ENCODE measurements around the gene FOXJ2. TPM values are rescaled to one million over a fixed set of nuclear protein-coding genes. Genes with fewer than 3 reads are reported as not detected.
A peak's percentile ranks its signal among the peaks of the same experiment; 100 is the strongest.
"Not testable (repeated sequence)": the region's sequence is repeated elsewhere in the genome, so short reads cannot be mapped to it uniquely, and the experiment has no call there.

FOXJ2 gene
- total RNA-seq, 2 experiments from 2014 or later = 16.9 to 17.1 TPM

GRCh38 chr12:8001496-8001895 is 31.0 kb upstream of the FOXJ2 start:
- POLR2A ChIA-PET; H3K27ac Mint-ChIP-seq; CTCF ChIA-PET; H3K36me3 Mint-ChIP-seq (ENCODE audit: low read depth); H3K27me3 Mint-ChIP-seq (ENCODE audit: low read depth); H3K4me3 Mint-ChIP-seq; H3K9me3 Mint-ChIP-seq (ENCODE audit: insufficient read depth); ATAC-seq; DNase-seq; H3K4me1 Mint-ChIP-seq (ENCODE audit: low read depth): not testable (repeated sequence)

- H3K36me3 Mint-ChIP-seq (ENCODE audit: low read depth); ATAC-seq; H3K27ac Mint-ChIP-seq; DNase-seq; H3K4me1 Mint-ChIP-seq (ENCODE audit: low read depth); POLR2A ChIA-PET; H3K27me3 Mint-ChIP-seq (ENCODE audit: low read depth); H3K9me3 Mint-ChIP-seq (ENCODE audit: insufficient read depth); H3K4me3 Mint-ChIP-seq: not testable (repeated sequence)
- CTCF ChIA-PET = interaction anchor here (1.1 kb wide), 1 partner anchor 12 kb away, joined by 5 read pairs; no protein-coding TSS in a partner anchor
These were observed 27.6 kb upstream of the FOXJ2 start for GRCh38 chr12:8004897-8005296.

GRCh38 chr12:8011331-8011730 is 21.2 kb upstream of the FOXJ2 start:
- DNase-seq = no peak
- Mint-ChIP-seq H3K9me3 (ENCODE audit: insufficient read depth) (no peaks in the 10 kb centered on the region), H3K36me3 (ENCODE audit: low read depth) (no peaks in the 10 kb centered on the region), H3K27me3 (ENCODE audit: low read depth) (peaks cover 16% of the 10 kb centered on the region), H3K4me1 (ENCODE audit: low read depth) (no peaks in the 10 kb centered on the region), H3K4me3 (no peak overlapping the region), H3K27ac (no peak overlapping the region)
- no peak for ATAC-seq
- ChIA-PET CTCF (no interaction called here), POLR2A (no interaction called here)

- H3K4me3 Mint-ChIP-seq = no peak overlapping the region
- DNase-seq (no peak), ATAC-seq (no peak)
- ChIA-PET POLR2A (no interaction called here), CTCF (no interaction called here)
- H3K27me3 Mint-ChIP-seq (ENCODE audit: low read depth) = peaks cover 25% of the 10 kb centered on the region
- no peaks in the 10 kb centered on the region for H3K9me3 Mint-ChIP-seq (ENCODE audit: insufficient read depth)
- no peaks in the 10 kb centered on the region for H3K36me3 Mint-ChIP-seq (ENCODE audit: low read depth)
- H3K27ac Mint-ChIP-seq = no peak overlapping the region
- H3K4me1 Mint-ChIP-seq (ENCODE audit: low read depth) = no peaks in the 10 kb centered on the region
These were observed 19.7 kb upstream of the FOXJ2 start for GRCh38 chr12:8012651-8013309.

DNA sequence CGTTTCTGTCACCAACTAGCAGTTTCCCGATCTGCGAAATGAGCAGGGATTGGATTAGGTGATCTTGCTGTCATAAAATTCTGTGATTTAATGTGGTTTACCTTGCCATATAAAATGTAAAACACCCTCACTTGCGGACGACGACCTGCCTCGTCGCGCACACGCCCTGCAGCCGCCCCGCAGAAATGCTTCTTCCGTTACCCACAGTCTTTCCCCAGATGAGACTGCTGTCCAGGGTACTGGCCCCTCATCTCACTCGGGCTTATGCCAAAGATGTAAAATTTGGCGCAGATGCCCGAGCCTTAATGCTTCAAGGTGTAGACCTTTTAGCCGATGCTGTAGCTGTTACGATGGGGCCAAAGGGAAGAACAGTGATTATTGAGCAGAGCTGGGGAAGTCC is 17.7 kb upstream of the FOXJ2 start:
- Mint-ChIP-seq H3K27me3 (ENCODE audit: low read depth) (peaks cover 28% of the 10 kb centered on the region), H3K4me1 (ENCODE audit: low read depth) (peaks cover 7% of the 10 kb centered on the region), H3K27ac (no peak overlapping the region), H3K36me3 (ENCODE audit: low read depth) (no peaks in the 10 kb centered on the region), H3K4me3 (no peak overlapping the region), H3K9me3 (ENCODE audit: insufficient read depth) (no peaks in the 10 kb centered on the region)
- ChIA-PET POLR2A (no interaction called here), CTCF (no interaction called here)
- ATAC-seq (no peak), DNase-seq (no peak)

DNA sequence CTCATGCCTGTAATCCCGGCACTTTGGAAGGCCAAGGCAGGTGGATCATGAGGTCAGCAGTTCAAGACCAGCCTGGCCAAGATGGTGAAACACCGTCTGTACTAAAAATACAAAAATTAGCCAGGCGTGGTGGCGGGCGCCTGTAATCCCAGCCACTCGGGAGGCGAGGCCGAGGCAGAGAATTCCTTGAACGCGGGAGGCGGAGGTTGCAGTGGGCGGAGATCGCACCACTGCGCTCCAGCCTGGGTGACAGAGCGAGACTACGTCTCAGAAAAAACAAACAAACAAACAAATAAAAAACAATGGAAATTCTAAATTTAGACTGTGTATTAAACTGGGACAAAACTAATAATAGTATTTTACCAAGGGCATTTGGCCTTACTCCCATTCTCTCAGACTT is 14.3 kb upstream of the FOXJ2 start:
- peaks cover 32% of the 10 kb centered on the region for H3K27me3 Mint-ChIP-seq (ENCODE audit: low read depth)
- DNase-seq; ATAC-seq; H3K36me3 Mint-ChIP-seq (ENCODE audit: low read depth); H3K9me3 Mint-ChIP-seq (ENCODE audit: insufficient read depth); H3K4me1 Mint-ChIP-seq (ENCODE audit: low read depth); H3K4me3 Mint-ChIP-seq; POLR2A ChIA-PET; H3K27ac Mint-ChIP-seq; CTCF ChIA-PET: not testable (repeated sequence)

DNA sequence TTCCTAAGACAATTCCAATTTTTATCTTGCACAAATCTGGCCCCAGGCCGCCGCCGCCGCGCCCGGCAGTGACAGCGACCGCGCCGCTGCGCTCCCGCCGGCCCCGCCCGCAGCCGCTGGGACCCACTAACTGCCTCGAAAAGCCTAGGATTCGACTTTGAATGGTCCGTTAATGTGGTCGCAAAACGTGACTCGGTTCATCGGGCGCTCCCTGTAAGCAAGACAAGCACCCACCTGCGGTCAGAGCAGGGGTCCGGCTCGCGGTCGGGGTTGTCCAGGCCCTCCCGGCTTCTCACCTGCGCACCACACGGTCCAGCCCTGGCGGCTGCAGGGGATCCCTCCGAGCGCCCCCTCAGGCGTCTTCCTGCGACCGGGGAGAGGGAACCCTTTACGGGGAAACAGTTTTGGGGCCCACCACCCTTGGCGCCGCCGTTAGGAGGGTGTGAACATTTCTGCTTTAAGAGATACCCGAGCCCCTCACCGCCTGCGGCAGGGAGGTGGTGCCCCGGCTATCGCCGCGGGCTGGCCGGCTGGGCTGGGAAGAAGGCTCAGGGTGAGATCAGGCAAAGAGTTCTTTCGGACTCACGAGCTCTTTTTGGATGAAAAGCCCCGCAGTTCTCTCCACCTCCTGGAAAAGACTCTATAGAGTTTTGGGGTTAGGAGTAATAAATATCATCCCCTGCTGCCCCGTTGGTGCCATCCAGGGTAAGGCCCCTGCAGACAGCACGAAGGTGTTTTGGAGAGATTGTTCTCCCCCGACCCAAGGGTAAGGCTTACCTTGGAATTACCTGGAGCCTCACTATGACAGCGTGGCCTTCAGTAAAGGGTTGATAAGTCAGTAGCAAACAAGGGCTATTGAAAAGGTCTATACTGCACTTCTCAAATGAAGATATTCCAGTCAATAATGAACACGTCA is 13.6 kb upstream of the FOXJ2 start:
- no peak overlapping the region for H3K27ac Mint-ChIP-seq
- no peaks in the 10 kb centered on the region for H3K36me3 Mint-ChIP-seq (ENCODE audit: low read depth)
- ChIA-PET CTCF (no interaction called here), POLR2A (no interaction called here)
- ATAC-seq (peak; percentile 78), DNase-seq (peak; percentile 41)
- no peaks in the 10 kb centered on the region for H3K9me3 Mint-ChIP-seq (ENCODE audit: insufficient read depth)
- H3K4me3 Mint-ChIP-seq = peak overlapping the region; percentile 42
- H3K27me3 Mint-ChIP-seq (ENCODE audit: low read depth) = peaks cover 32% of the 10 kb centered on the region
- peaks cover 7% of the 10 kb centered on the region for H3K4me1 Mint-ChIP-seq (ENCODE audit: low read depth)

DNA sequence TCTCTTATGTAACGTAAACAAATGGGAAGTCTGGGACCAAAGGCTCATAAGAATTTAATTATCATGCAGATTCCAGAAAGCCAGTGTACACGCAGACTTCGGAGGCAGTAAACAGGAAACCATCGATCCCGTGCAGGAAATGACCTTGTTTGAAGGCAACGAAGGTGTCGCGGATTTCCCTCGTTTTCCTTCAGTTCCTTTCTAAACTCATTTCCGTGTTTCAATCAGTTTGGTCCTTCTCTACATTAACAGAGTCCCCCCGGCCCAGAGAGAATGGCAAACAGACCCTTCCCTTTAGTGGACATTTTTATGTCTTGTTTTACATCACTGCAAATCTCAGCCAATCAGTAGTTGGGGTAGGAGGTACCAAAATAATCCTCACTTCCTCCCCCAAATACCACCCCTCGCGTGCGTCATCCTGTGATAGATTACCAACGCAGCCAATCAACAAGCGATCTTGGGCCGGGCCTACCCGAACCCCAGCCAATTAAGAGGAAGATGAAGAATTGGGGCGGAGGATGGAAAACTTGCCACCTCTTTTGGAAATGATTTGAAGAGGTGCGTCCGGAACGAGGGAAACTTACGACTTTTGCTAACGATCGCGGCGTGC is 6.1 kb upstream of the FOXJ2 start:
- ATAC-seq = peak; percentile 96
- ChIA-PET CTCF (interaction anchor here (1.4 to 2.4 kb wide), 3 partner anchors 19 to 92 kb away, joined by 4 to 13 read pairs (median 7); partner anchors contain the start of gene SLC2A3), POLR2A (interaction anchor here (0.7 to 2.7 kb wide), 9 partner anchors 10 to 93 kb away, joined by 3 to 12 read pairs (median 5); partner anchors contain the start of gene SLC2A3)
- Mint-ChIP-seq H3K27ac (peak overlapping the region; percentile 99), H3K36me3 (ENCODE audit: low read depth) (no peaks in the 10 kb centered on the region), H3K4me1 (ENCODE audit: low read depth) (peaks cover 13% of the 10 kb centered on the region), H3K27me3 (ENCODE audit: low read depth) (peaks cover 4% of the 10 kb centered on the region), H3K9me3 (ENCODE audit: insufficient read depth) (no peaks in the 10 kb centered on the region), H3K4me3 (peak overlapping the region; percentile 89)
- peak; percentile 99 for DNase-seq

- ChIA-PET POLR2A (interaction anchor here (0.9 to 2.7 kb wide), 5 partner anchors 8 to 92 kb away, joined by 3 to 12 read pairs (median 5); partner anchors contain the start of genes C3AR1 and SLC2A3), CTCF (interaction anchor here (1.0 to 2.4 kb wide), 10 partner anchors 13 to 839 kb away, joined by 3 to 13 read pairs (median 4); partner anchors contain the start of gene SLC2A3)
- H3K4me3 Mint-ChIP-seq = peak overlapping the region; percentile 89
- no peaks in the 10 kb centered on the region for H3K36me3 Mint-ChIP-seq (ENCODE audit: low read depth)
- peaks cover 4% of the 10 kb centered on the region for H3K27me3 Mint-ChIP-seq (ENCODE audit: low read depth)
- H3K4me1 Mint-ChIP-seq (ENCODE audit: low read depth) = peaks cover 18% of the 10 kb centered on the region
- H3K9me3 Mint-ChIP-seq (ENCODE audit: insufficient read depth) = no peaks in the 10 kb centered on the region
- no peak for ATAC-seq
- H3K27ac Mint-ChIP-seq = peak overlapping the region; percentile 74
- DNase-seq = no peak
These were observed 4.7 kb upstream of the FOXJ2 start for GRCh38 chr12:8027856-8028255.

DNA sequence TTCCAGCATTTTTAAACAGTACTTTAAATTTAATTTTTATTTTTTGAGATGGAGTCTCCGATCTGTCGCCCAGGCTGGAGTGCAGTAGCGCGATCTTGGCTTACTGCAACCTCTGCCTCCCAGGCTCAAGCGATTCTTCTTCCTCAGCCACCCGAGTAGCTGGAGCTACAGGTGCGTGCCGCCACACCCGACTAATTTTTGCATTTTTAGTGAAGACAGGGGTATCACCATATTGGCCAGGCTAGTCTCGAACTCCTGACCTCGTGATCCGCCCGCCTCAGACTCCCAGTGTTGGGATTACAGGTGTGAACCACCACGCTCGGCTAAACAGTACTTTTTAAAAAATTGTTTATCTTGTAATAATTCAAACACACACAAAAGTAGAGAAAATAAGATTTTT is 4.2 kb upstream of the FOXJ2 start:
- Mint-ChIP-seq H3K27ac (no peak overlapping the region), H3K4me3 (no peak overlapping the region), H3K36me3 (ENCODE audit: low read depth) (no peaks in the 10 kb centered on the region), H3K9me3 (ENCODE audit: insufficient read depth) (no peaks in the 10 kb centered on the region), H3K27me3 (ENCODE audit: low read depth) (peaks cover 4% of the 10 kb centered on the region), H3K4me1 (ENCODE audit: low read depth) (peaks cover 18% of the 10 kb centered on the region)
- DNase-seq (no peak), ATAC-seq (no peak)
- POLR2A ChIA-PET = interaction anchor here (2.2 to 2.7 kb wide), 2 partner anchors 10 to 93 kb away, joined by 12 read pairs; partner anchors contain the start of gene SLC2A3
- CTCF ChIA-PET = interaction anchor here (1.1 to 2.4 kb wide), 7 partner anchors 13 to 196 kb away, joined by 3 to 13 read pairs (median 4); partner anchors contain the start of gene SLC2A3

GRCh38 chr12:8030189-8030588 is 2.3 kb upstream of the FOXJ2 start:
- no peak for ATAC-seq
- Mint-ChIP-seq H3K9me3 (ENCODE audit: insufficient read depth) (no peaks in the 10 kb centered on the region), H3K4me1 (ENCODE audit: low read depth) (peaks cover 35% of the 10 kb centered on the region), H3K36me3 (ENCODE audit: low read depth) (peaks cover 8% of the 10 kb centered on the region), H3K27ac (no peak overlapping the region), H3K4me3 (no peak overlapping the region), H3K27me3 (ENCODE audit: low read depth) (peaks cover 4% of the 10 kb centered on the region)
- POLR2A ChIA-PET = no interaction called here
- DNase-seq = no peak
- CTCF ChIA-PET = no interaction called here

Data from activated CD8-positive, alpha-beta T cell treated with anti-CD3 and anti-CD28 coated beads, Interleukin-2, amount 10 ng/mL, durations not matched to agents 7 days and 5 days (primary cell).